Lower leg skin (tissue), 4 donors: ENCODE results near the gene ZBTB32. TPM values are rescaled to one million over a fixed set of nuclear protein-coding genes. Genes with fewer than 3 reads are reported as not detected.
A peak's percentile ranks its signal among the peaks of the same experiment; 100 is the strongest.

Experiments used
- DNase-seq, 2 donors: peaks; one replicate each; pipeline ENCODE4 v3.0.0-alpha.2; 2019; ENCODE audit warnings: low spot score in 2 of 2
- H3K4me3 ChIP-seq: fragments of 200-600 bp; sonication (generic); 2 replicates; pipeline ENCODE4 v1.5.1; 2017; ENCODE audit warnings: mild to moderate bottlenecking, low read depth; ENCODE audit not compliant: poor library complexity, severe bottlenecking
- CTCF ChIP-seq, 3 donors: fragments of 450-650 bp; IDR thresholded peaks; one replicate each; pipeline ENCODE4 v1.5.1; 2016; ENCODE audit warnings: antibody characterized with exemption in 3 of 3, mild to moderate bottlenecking in 3 of 3, moderate library complexity in 2 of 3
- POLR2A ChIP-seq, 2 donors: fragments of 450-650 bp; IDR thresholded peaks; one replicate each; pipeline ENCODE4 v1.6.1; 2016 to 2017; ENCODE audit warnings: antibody characterized with exemption in 2 of 2, mild to moderate bottlenecking in 1 of 2, moderate library complexity in 1 of 2
- WGBS, 2 donors: methylation state at CpG; one replicate each; pipeline ENCODE4 v1.1.5; 2018; 5-methylcytosine and 5-hydroxymethylcytosine counted together
- intact Hi-C: fragments of 100-400 bp; cut with DNase I; formaldehyde crosslinking; loops from one replicate; pipeline ENCODE4 v1.15.0; 2023; ENCODE audit warnings: low total_unique reads
- total RNA-seq, 4 donors: library from RNA; depleted of rRNA; stranded (reverse); fragments of >200 nt; gene quantifications; one replicate each; pipeline ENCODE4 v1.1.0, GENCODE V29; 2016

ZBTB32 gene
- total RNA-seq, 4 donors from 2014 or later = not detected

- intact Hi-C loops = loop anchor here (10.0 kb wide), 1 partner anchor 243 kb away; the partner anchor contains the start of gene LRFN3
- TF ChIP-seq POLR2A (IDR thresholded peaks at IDR 0.05) = no peak
- TF ChIP-seq CTCF (IDR thresholded peaks at IDR 0.05) = no peak
- WGBS, 2 donors = 67 to 70% methylated on average over 10 to 11 of the region's 11 CpGs
Observed at GRCh38 chr19:35692010-35692409, 12.3 kb upstream of the ZBTB32 start.

GRCh38 chr19:35693422-35693821 is 10.9 kb upstream of the ZBTB32 start:
- intact Hi-C loops = loop anchor here (10.0 kb wide), 1 partner anchor 241 kb away; the partner anchor contains the start of gene LRFN3
- 15 to 17% methylated on average over 8 of the region's 8 CpGs for WGBS, 2 donors
- TF ChIP-seq CTCF (IDR thresholded peaks at IDR 0.05) (no peak), POLR2A (IDR thresholded peaks at IDR 0.05) (no peak)
- H3K4me3 ChIP-seq = no peak overlapping the region
- no peak for DNase-seq

More at GRCh38 chr19:35692010-35692409, 12.3 kb upstream of the ZBTB32 start:
- no peak for DNase-seq
- no peak overlapping the region for H3K4me3 ChIP-seq

- intact Hi-C loops = loop anchor here (10.0 kb wide), 1 partner anchor 241 kb away; the partner anchor contains the start of gene LRFN3
- no peak overlapping the region for H3K4me3 ChIP-seq
- peak; percentile 72 to 96 for DNase-seq
- TF ChIP-seq POLR2A (IDR thresholded peaks at IDR 0.05) (no peak), CTCF (IDR thresholded peaks at IDR 0.05) (peak in 2 of 3 donors; percentile 5 to 98)
- WGBS, 2 donors = 26 to 33% methylated on average over 8 of the region's 8 CpGs
Observed at GRCh38 chr19:35693835-35694599, 10.3 kb upstream of the ZBTB32 start.

GRCh38 chr19:35695895-35696422 is 8.4 kb upstream of the ZBTB32 start:
- intact Hi-C loops = loop anchor here (10.0 kb wide), 1 partner anchor 239 kb away; the partner anchor contains the start of gene LRFN3
- DNase-seq = no peak
- no peak for TF ChIP-seq CTCF (IDR thresholded peaks at IDR 0.05)
- TF ChIP-seq POLR2A (IDR thresholded peaks at IDR 0.05) = no peak
- H3K4me3 ChIP-seq = no peak overlapping the region
- 84 to 85% methylated on average over 2 of the region's 2 CpGs for WGBS, 2 donors

- TF ChIP-seq CTCF (IDR thresholded peaks at IDR 0.05) = no peak
- no peak for TF ChIP-seq POLR2A (IDR thresholded peaks at IDR 0.05)
- DNase-seq = no peak
- WGBS, 2 donors = 52 to 68% methylated on average over 4 of the region's 4 CpGs
- no peak overlapping the region for H3K4me3 ChIP-seq
- intact Hi-C loops = loop anchor here (10.0 kb wide), 1 partner anchor 238 kb away; the partner anchor contains the start of gene LRFN3
Observed at GRCh38 chr19:35696835-35697234, 7.5 kb upstream of the ZBTB32 start.
